HepG2 (cell line): ENCODE data around the gene SORL1-AS1.
A peak's percentile ranks its signal among the peaks of the same experiment; 100 is the strongest.

ENCODE experiments used
- ASH2L ChIP-seq: fragments of 300-600, 200-600 bp; sonication (generic); IDR thresholded peaks from 2 replicates; pipeline ENCODE4 v1.7.0; 2017; ENCODE audit warnings: low read depth, mild to moderate bottlenecking, moderate library complexity, mixed read lengths, low read length; ENCODE audit not compliant: insufficient read length
- EEA1 ChIP-seq: sonication (generic); formaldehyde crosslinking; IDR thresholded peaks from 2 replicates; pipeline ENCODE4 v1.5.1; 2020; ENCODE audit warnings: mild to moderate bottlenecking, missing genetic modification reagents, borderline replicate concordance
- ELF3 ChIP-seq: IDR thresholded peaks from 2 replicates; pipeline ENCODE4 v1.6.1; 2016; ENCODE audit warnings: missing genetic modification reagents, missing compliant biosample characterization
- IRF1 ChIP-seq: sonication (generic); formaldehyde crosslinking; IDR thresholded peaks from 2 replicates; pipeline ENCODE4 v1.4.0; 2020; ENCODE audit warnings: low read depth, mild to moderate bottlenecking, missing genetic modification reagents
- IRF2 ChIP-seq: IDR thresholded peaks from 2 replicates; pipeline ENCODE4 v1.6.1; 2018; ENCODE audit warnings: missing genetic modification reagents, missing compliant biosample characterization
- RNF219 ChIP-seq: sonication (generic); formaldehyde crosslinking; IDR thresholded peaks from 2 replicates; pipeline ENCODE4 v1.5.0; 2020; ENCODE audit warnings: mild to moderate bottlenecking, missing genetic modification reagents
- ZC3H13 ChIP-seq: sonication (generic); formaldehyde crosslinking; IDR thresholded peaks from 2 replicates; pipeline ENCODE4 v1.8.1; 2023; ENCODE audit warnings: mild to moderate bottlenecking, missing genetic modification reagents, moderate library complexity
- ZNF12 ChIP-seq: sonication (generic); formaldehyde crosslinking; IDR thresholded peaks from 2 replicates; pipeline ENCODE4 v1.5.0; 2020; ENCODE audit warnings: missing genetic modification reagents
- ZNF274 ChIP-seq: sonication (generic); formaldehyde crosslinking; IDR thresholded peaks from 2 replicates; pipeline ENCODE4 v1.5.1; 2020; ENCODE audit warnings: mild to moderate bottlenecking, missing genetic modification reagents
- ZNF337 ChIP-seq: sonication (generic); formaldehyde crosslinking; IDR thresholded peaks from 2 replicates; pipeline ENCODE4 v1.5.1; 2020; ENCODE audit warnings: missing genetic modification reagents, low read depth, mild to moderate bottlenecking, borderline replicate concordance
- ZNF414 ChIP-seq: sonication (generic); formaldehyde crosslinking; IDR thresholded peaks from 2 replicates; pipeline ENCODE4 v1.5.0; 2020; ENCODE audit warnings: missing genetic modification reagents
- ZNF652 ChIP-seq: IDR thresholded peaks from 2 replicates; pipeline ENCODE4 v1.6.1; 2016; ENCODE audit warnings: low read depth, borderline replicate concordance
- ZSCAN29 ChIP-seq: sonication (generic); formaldehyde crosslinking; conservative IDR thresholded peaks from 2 replicates; pipeline ENCODE4 v1.4.0; 2020; ENCODE audit warnings: mild to moderate bottlenecking, missing genetic modification reagents
- TF ChIP-seq, protein P1 (sequence below): IDR thresholded peaks from 2 replicates; pipeline ENCODE4 v1.6.1; 2016; ENCODE audit warnings: low read depth, missing genetic modification reagents, missing compliant biosample characterization
- TF ChIP-seq, protein P2 (sequence below): sonication (generic); formaldehyde crosslinking; conservative IDR thresholded peaks from 2 replicates; pipeline ENCODE4 v1.4.0; 2020; ENCODE audit warnings: missing genetic modification reagents
- TF ChIP-seq, protein P3 (sequence below): sonication (generic); formaldehyde crosslinking; IDR thresholded peaks from 2 replicates; pipeline ENCODE4 v1.4.0; 2020; ENCODE audit warnings: missing genetic modification reagents

SORL1-AS1 gene

GRCh38 chr11:121451986-121452608 lies 670 bp downstream of the SORL1-AS1 start, which contains the start of gene SORL1 (continued):
- TF ChIP-seq, protein P1, sequence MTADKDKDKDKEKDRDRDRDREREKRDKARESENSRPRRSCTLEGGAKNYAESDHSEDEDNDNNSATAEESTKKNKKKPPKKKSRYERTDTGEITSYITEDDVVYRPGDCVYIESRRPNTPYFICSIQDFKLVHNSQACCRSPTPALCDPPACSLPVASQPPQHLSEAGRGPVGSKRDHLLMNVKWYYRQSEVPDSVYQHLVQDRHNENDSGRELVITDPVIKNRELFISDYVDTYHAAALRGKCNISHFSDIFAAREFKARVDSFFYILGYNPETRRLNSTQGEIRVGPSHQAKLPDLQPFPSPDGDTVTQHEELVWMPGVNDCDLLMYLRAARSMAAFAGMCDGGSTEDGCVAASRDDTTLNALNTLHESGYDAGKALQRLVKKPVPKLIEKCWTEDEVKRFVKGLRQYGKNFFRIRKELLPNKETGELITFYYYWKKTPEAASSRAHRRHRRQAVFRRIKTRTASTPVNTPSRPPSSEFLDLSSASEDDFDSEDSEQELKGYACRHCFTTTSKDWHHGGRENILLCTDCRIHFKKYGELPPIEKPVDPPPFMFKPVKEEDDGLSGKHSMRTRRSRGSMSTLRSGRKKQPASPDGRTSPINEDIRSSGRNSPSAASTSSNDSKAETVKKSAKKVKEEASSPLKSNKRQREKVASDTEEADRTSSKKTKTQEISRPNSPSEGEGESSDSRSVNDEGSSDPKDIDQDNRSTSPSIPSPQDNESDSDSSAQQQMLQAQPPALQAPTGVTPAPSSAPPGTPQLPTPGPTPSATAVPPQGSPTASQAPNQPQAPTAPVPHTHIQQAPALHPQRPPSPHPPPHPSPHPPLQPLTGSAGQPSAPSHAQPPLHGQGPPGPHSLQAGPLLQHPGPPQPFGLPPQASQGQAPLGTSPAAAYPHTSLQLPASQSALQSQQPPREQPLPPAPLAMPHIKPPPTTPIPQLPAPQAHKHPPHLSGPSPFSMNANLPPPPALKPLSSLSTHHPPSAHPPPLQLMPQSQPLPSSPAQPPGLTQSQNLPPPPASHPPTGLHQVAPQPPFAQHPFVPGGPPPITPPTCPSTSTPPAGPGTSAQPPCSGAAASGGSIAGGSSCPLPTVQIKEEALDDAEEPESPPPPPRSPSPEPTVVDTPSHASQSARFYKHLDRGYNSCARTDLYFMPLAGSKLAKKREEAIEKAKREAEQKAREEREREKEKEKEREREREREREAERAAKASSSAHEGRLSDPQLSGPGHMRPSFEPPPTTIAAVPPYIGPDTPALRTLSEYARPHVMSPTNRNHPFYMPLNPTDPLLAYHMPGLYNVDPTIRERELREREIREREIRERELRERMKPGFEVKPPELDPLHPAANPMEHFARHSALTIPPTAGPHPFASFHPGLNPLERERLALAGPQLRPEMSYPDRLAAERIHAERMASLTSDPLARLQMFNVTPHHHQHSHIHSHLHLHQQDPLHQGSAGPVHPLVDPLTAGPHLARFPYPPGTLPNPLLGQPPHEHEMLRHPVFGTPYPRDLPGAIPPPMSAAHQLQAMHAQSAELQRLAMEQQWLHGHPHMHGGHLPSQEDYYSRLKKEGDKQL (CRISPR knock-in tag): no peak
- no peak for TF ChIP-seq RNF219 (CRISPR knock-in tag)
- no peak for TF ChIP-seq IRF1 (CRISPR knock-in tag)
- peak; percentile 84; the same call in 1 of the 2 replicates for TF ChIP-seq ZNF337
- TF ChIP-seq, protein P2, sequence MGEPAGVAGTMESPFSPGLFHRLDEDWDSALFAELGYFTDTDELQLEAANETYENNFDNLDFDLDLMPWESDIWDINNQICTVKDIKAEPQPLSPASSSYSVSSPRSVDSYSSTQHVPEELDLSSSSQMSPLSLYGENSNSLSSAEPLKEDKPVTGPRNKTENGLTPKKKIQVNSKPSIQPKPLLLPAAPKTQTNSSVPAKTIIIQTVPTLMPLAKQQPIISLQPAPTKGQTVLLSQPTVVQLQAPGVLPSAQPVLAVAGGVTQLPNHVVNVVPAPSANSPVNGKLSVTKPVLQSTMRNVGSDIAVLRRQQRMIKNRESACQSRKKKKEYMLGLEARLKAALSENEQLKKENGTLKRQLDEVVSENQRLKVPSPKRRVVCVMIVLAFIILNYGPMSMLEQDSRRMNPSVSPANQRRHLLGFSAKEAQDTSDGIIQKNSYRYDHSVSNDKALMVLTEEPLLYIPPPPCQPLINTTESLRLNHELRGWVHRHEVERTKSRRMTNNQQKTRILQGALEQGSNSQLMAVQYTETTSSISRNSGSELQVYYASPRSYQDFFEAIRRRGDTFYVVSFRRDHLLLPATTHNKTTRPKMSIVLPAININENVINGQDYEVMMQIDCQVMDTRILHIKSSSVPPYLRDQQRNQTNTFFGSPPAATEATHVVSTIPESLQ (CRISPR knock-in tag): no peak
- 0 out of 2 replicates have a peak, but pooled peaks have one; percentile 6 for TF ChIP-seq EEA1 (CRISPR knock-in tag)
- TF ChIP-seq ZNF414 (CRISPR knock-in tag): 0 out of 2 replicates have a peak, but pooled peaks have one; percentile 58
- TF ChIP-seq, protein P3, sequence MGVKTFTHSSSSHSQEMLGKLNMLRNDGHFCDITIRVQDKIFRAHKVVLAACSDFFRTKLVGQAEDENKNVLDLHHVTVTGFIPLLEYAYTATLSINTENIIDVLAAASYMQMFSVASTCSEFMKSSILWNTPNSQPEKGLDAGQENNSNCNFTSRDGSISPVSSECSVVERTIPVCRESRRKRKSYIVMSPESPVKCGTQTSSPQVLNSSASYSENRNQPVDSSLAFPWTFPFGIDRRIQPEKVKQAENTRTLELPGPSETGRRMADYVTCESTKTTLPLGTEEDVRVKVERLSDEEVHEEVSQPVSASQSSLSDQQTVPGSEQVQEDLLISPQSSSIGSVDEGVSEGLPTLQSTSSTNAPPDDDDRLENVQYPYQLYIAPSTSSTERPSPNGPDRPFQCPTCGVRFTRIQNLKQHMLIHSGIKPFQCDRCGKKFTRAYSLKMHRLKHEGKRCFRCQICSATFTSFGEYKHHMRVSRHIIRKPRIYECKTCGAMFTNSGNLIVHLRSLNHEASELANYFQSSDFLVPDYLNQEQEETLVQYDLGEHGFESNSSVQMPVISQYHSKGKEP (CRISPR knock-in tag): no peak
- TF ChIP-seq ZC3H13: peak; percentile 45; the same call in 1 of the 2 replicates
- no peak; the same call in 1 of the 2 replicates for TF ChIP-seq IRF2
- peak; percentile 50; the same call in 1 of the 2 replicates for TF ChIP-seq ZNF274
- TF ChIP-seq ZNF12 (CRISPR knock-in tag): no peak
- 0 out of 2 replicates have a peak, but pooled peaks have one; percentile 18 for TF ChIP-seq ZSCAN29 (CRISPR knock-in tag)
- TF ChIP-seq ZNF652 (CRISPR knock-in tag): no peak
- 0 out of 2 replicates have a peak, but pooled peaks have one; percentile 17 for TF ChIP-seq ELF3 (CRISPR knock-in tag)
- TF ChIP-seq ASH2L: peak; percentile 78
